Osteocyte (in vitro differentiated cells): ENCODE measurements around the gene BBS7. TPM values are rescaled to one million over a fixed set of nuclear protein-coding genes. Genes with fewer than 3 reads are reported as not detected.

ENCODE experiments used
- DNase-seq: peaks from one replicate; pipeline ENCODE4 v3.0.0; 2021; ENCODE audit warnings: mixed read lengths; ENCODE audit not compliant: unreplicated experiment; ENCODE audit errors: extremely low spot score
- H3K27ac Mint-ChIP-seq: one replicate; pipeline ENCODE4 v1.8.0; 2021; ENCODE audit warnings: mild to moderate bottlenecking, mixed read lengths; ENCODE audit not compliant: unreplicated experiment
- H3K27me3 Mint-ChIP-seq: one replicate; pipeline ENCODE4 v1.8.0; 2021; ENCODE audit warnings: mixed read lengths; ENCODE audit not compliant: unreplicated experiment
- H3K36me3 Mint-ChIP-seq: one replicate; pipeline ENCODE4 v1.8.0; 2021; ENCODE audit warnings: mixed read lengths; ENCODE audit not compliant: unreplicated experiment
- H3K4me1 Mint-ChIP-seq: one replicate; pipeline ENCODE4 v1.8.0; 2021; ENCODE audit warnings: mixed read lengths; ENCODE audit not compliant: unreplicated experiment
- H3K4me3 Mint-ChIP-seq: one replicate; pipeline ENCODE4 v1.8.0; 2021; ENCODE audit warnings: mild to moderate bottlenecking, moderate library complexity, mixed read lengths; ENCODE audit not compliant: unreplicated experiment
- H3K9me3 Mint-ChIP-seq: one replicate; pipeline ENCODE4 v1.8.0; 2021; ENCODE audit warnings: mixed read lengths; ENCODE audit not compliant: unreplicated experiment
- total RNA-seq: library from RNA; stranded (reverse); gene quantifications from 2 replicates; pipeline ENCODE4 v1.2.1, GENCODE V29; 2021
- TF ChIP-seq, protein P1 (sequence below): fragments of 200-600 bp; sonication (generic); IDR thresholded peaks from 2 replicates; pipeline ENCODE4 v1.5.0; 2021; ENCODE audit warnings: antibody characterized with exemption, mild to moderate bottlenecking, moderate library complexity

The BBS7 gene
- total RNA-seq, 1 donor from 2014 or later, result 19.0 TPM

DNA sequence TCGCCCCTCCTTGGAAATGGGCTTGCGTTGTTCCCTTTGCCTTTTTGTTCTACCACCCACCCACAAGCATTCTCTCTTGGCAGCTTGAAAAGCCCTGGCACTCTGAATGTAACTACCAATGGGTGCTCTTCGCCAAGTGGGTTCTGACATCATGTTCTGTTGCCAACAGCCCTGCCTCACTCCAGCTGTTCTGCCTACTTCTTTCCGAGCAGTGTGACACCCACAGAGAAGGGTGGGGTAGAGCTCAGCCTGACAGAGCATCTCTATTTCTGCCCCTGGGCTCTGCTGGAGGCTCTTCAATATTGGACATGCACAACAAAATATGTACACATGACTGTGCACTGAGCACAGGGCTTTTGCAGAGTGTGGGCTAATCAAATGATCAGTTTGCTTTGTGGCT is 84.8 kb downstream of the BBS7 start:
- H3K27me3 Mint-ChIP-seq, result no peaks in the 10 kb centered on the region
- peak overlapping the region; percentile 84 for H3K27ac Mint-ChIP-seq
- TF ChIP-seq, protein P1, sequence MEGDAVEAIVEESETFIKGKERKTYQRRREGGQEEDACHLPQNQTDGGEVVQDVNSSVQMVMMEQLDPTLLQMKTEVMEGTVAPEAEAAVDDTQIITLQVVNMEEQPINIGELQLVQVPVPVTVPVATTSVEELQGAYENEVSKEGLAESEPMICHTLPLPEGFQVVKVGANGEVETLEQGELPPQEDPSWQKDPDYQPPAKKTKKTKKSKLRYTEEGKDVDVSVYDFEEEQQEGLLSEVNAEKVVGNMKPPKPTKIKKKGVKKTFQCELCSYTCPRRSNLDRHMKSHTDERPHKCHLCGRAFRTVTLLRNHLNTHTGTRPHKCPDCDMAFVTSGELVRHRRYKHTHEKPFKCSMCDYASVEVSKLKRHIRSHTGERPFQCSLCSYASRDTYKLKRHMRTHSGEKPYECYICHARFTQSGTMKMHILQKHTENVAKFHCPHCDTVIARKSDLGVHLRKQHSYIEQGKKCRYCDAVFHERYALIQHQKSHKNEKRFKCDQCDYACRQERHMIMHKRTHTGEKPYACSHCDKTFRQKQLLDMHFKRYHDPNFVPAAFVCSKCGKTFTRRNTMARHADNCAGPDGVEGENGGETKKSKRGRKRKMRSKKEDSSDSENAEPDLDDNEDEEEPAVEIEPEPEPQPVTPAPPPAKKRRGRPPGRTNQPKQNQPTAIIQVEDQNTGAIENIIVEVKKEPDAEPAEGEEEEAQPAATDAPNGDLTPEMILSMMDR, result no peak
- peaks cover 7% of the 10 kb centered on the region for H3K9me3 Mint-ChIP-seq
- DNase-seq, result no peak
- H3K4me3 Mint-ChIP-seq, result no peak overlapping the region
- H3K36me3 Mint-ChIP-seq, result no peaks in the 10 kb centered on the region
- peaks cover 35% of the 10 kb centered on the region for H3K4me1 Mint-ChIP-seq

DNA sequence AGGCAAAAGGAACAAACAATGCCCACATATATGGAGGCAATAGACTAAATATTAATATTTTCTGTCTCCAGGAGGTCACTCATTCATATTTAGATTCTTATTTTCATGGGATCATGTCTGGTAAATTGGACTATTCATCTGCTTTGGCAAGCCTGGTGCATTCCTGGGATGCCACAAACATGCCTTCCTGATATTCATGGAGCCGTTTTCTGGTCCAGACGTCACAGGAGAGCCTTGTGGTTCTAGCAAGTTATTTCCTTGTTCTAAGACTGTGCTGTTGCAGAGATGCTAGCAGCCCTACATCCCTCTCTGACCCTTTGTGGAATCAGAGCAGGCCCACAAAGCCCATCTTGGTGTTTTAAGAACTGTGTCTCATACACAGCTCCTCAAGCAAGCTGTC is 85.3 kb downstream of the BBS7 start:
- TF ChIP-seq, protein P1, result no peak
- Mint-ChIP-seq H3K9me3 (peaks cover 7% of the 10 kb centered on the region), H3K4me3 (no peak overlapping the region), H3K36me3 (no peaks in the 10 kb centered on the region), H3K27ac (peak overlapping the region; percentile 84), H3K4me1 (peaks cover 30% of the 10 kb centered on the region), H3K27me3 (no peaks in the 10 kb centered on the region)
- no peak for DNase-seq

DNA sequence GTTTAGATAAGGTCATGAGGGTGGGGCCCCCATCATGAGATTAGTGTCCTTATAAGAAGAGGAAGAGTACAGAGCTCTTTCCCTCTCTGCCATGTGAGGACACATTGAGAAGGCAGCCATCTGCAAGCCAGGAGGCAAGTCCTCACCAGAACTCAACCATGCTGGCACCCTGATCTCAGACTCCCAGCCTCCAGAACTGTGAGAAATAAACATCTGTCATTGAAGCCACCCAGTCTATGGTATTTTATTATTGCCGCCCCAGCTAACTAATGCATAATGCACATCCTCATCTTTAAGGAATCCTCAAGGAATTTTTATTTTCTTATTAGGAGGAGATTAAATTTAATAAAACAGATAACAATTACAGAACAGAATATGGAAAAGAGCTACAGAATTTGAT is 85.9 kb downstream of the BBS7 start:
- H3K27me3 Mint-ChIP-seq, result no peaks in the 10 kb centered on the region
- TF ChIP-seq, protein P1, result no peak
- H3K36me3 Mint-ChIP-seq, result no peaks in the 10 kb centered on the region
- H3K9me3 Mint-ChIP-seq, result peaks cover 7% of the 10 kb centered on the region
- DNase-seq, result no peak
- no peak overlapping the region for H3K27ac Mint-ChIP-seq
- no peak overlapping the region for H3K4me3 Mint-ChIP-seq
- peaks cover 24% of the 10 kb centered on the region for H3K4me1 Mint-ChIP-seq

DNA sequence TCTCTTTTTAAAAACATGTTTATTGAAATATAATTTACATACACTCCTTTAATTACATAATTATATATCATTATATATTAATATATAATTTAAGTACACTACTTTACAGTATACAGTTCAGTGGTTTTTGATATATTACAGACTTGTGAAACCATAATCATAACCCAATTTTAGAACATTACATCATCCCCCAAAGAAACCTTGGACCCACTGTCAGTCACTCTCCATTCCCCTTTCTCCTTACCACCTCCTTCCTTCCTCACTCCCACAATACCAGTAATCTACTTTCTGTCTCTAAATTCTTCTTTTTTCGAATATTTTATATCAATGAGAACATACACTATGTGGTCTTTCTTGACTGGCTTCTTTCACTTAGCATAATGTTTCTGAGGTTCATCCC is 87.1 kb downstream of the BBS7 start:
- Mint-ChIP-seq H3K9me3 (peaks cover 7% of the 10 kb centered on the region), H3K4me3 (no peak overlapping the region), H3K4me1 (peaks cover 19% of the 10 kb centered on the region), H3K36me3 (no peaks in the 10 kb centered on the region), H3K27me3 (no peaks in the 10 kb centered on the region), H3K27ac (no peak overlapping the region)
- no peak for DNase-seq
- TF ChIP-seq, protein P1, result no peak

DNA sequence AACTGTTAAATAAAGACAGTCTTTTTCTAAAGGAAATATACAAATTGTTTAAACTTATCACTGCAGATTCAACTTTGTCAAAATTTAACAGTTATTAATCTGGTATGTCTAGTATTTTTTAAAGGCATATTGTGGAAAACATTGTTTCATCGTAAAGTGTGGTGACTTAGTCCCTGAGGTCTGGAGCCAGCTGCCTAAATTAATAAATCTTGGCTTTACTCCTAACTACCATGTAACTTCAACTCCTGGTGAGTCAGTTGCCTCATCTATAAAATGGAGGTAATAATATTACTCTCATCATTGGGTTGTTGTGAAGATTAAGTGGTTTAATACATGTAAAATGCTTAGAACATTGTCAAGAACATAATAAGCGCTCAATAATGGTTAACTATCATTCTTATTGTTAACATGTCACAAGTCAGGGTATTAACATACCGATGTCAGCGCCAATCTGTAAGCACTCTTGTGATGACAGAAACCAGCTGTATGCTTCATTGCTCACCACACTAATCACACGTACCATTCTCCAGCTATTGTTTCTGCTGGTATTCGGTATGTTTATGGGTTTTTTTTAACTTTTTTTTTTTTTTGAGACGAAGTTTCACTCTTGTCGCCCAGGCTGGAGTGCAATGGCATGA is 91.2 kb downstream of the BBS7 start:
- DNase-seq, result no peak
- H3K27ac Mint-ChIP-seq, result no peak overlapping the region
- H3K36me3 Mint-ChIP-seq, result no peaks in the 10 kb centered on the region
- no peaks in the 10 kb centered on the region for H3K4me1 Mint-ChIP-seq
- peaks cover 7% of the 10 kb centered on the region for H3K9me3 Mint-ChIP-seq
- H3K4me3 Mint-ChIP-seq, result no peak overlapping the region
- TF ChIP-seq, protein P1, result no peak
- H3K27me3 Mint-ChIP-seq, result peaks cover 13% of the 10 kb centered on the region
